Lower lobe of right lung (tissue), 2 donors: Measurements from ENCODE around the gene KSR2. TPM values are rescaled to one million over a fixed set of nuclear protein-coding genes. Genes with fewer than 3 reads are reported as not detected.

Experiments
- ATAC-seq, 2 donors: fragments of 200-7000 bp; cut with Tn5 transposase; one replicate each; pipeline ENCODE4 v1.9.1; 2020 to 2022; ENCODE audit warnings: mild to moderate bottlenecking in 2 of 2, moderate library complexity in 2 of 2
- DNase-seq: peaks from one replicate; pipeline ENCODE4 v3.0.0-alpha.2; 2020
- H3K27ac ChIP-seq: fragments of 200-600 bp; one replicate; pipeline ENCODE4 v1.8.0; 2022
- H3K27me3 ChIP-seq: fragments of 200-600 bp; one replicate; pipeline ENCODE4 v1.8.0; 2022; ENCODE audit warnings: low read depth
- H3K36me3 ChIP-seq: fragments of 200-600 bp; one replicate; pipeline ENCODE4 v1.8.0; 2022; ENCODE audit warnings: mild to moderate bottlenecking
- H3K4me1 ChIP-seq: fragments of 200-600 bp; one replicate; pipeline ENCODE4 v1.8.0; 2022
- H3K4me3 ChIP-seq: fragments of 200-600 bp; one replicate; pipeline ENCODE4 v1.8.0; 2022; ENCODE audit warnings: mild to moderate bottlenecking
- H3K9me3 ChIP-seq: fragments of 200-600 bp; one replicate; pipeline ENCODE4 v1.8.0; 2022
- intact Hi-C: fragments of 100-400 bp; cut with DNase I; formaldehyde crosslinking; loops from one replicate; pipeline ENCODE4 v1.11.0; 2022
- total RNA-seq: library from RNA; stranded (reverse); fragmentation: NEBNext Ultra II Directional; extraction: Animal tissue kit (Norgen Biotek cat#: 25700); gene quantifications from one replicate; pipeline ENCODE4 v1.2.1, GENCODE V29; 2021
- TF ChIP-seq, protein P1 (sequence below): fragments of 200-600 bp; IDR thresholded peaks from one replicate; pipeline ENCODE4 v1.8.0; 2022; ENCODE audit warnings: antibody characterized with exemption, mild to moderate bottlenecking
- donor health status: DM: no; HTN: yes; CAD: no; lungs with severe emphysema.

KSR2 gene
- total RNA-seq, 1 donor from 2014 or later = 1.0 TPM

DNA sequence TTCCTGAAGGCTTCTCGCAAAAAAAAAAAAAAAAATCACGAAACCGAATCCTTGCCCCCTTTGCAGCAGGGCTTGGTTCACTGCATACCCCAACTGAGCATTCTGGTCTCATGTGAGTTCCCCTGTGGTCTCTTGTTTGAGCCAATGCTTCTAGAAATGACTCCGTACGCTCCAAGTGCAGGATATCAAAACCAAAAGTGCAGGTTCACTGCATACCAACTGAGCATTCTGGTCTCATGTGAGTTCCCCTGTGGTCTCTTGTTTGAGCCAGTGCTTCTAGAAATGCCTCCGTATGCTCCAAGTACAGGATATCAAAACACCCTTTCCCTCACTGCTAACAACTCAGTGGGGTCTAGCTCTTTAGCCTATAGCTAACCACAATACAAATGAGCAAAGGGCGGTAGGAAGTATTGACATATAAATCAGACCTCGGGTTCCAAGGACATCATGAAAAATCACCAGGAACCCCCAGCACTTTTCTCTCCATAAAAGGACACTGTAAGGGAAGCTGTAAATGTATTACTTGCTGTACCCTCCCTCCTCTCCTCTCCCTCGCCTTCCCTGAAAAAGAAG, 401.1 kb downstream of the KSR2 start:
- Histone ChIP-seq H3K4me1 (no peaks in the 10 kb centered on the region), H3K27ac (no peak overlapping the region), H3K36me3 (no peaks in the 10 kb centered on the region), H3K4me3 (no peak overlapping the region), H3K9me3 (no peaks in the 10 kb centered on the region), H3K27me3 (peaks cover 5% of the 10 kb centered on the region)
- no peak for ATAC-seq
- intact Hi-C loops = no loop called here
- TF ChIP-seq, protein P1, sequence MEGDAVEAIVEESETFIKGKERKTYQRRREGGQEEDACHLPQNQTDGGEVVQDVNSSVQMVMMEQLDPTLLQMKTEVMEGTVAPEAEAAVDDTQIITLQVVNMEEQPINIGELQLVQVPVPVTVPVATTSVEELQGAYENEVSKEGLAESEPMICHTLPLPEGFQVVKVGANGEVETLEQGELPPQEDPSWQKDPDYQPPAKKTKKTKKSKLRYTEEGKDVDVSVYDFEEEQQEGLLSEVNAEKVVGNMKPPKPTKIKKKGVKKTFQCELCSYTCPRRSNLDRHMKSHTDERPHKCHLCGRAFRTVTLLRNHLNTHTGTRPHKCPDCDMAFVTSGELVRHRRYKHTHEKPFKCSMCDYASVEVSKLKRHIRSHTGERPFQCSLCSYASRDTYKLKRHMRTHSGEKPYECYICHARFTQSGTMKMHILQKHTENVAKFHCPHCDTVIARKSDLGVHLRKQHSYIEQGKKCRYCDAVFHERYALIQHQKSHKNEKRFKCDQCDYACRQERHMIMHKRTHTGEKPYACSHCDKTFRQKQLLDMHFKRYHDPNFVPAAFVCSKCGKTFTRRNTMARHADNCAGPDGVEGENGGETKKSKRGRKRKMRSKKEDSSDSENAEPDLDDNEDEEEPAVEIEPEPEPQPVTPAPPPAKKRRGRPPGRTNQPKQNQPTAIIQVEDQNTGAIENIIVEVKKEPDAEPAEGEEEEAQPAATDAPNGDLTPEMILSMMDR = no peak
- DNase-seq = no peak

DNA sequence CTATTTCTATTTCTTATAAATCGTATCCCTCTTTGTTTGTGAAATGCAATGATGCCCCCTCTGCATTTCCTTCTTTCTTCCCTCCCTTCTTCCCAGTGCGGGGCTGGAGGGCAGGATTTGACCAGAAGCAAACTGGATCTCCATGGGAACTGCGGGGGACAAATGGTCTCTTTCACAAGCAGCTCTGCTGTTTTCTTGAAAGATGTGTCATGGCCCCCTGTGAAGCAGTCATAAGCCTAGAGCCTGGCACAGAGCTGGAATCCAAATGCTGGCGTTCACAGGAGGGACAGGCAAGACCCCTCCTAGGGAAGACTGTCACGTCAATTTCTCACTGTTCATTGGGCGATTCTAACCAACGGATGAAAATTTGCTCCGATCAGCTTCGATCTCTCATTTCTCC, 403.9 kb downstream of the KSR2 start:
- Histone ChIP-seq H3K27me3 (peaks cover 5% of the 10 kb centered on the region), H3K4me1 (no peaks in the 10 kb centered on the region), H3K27ac (no peak overlapping the region), H3K9me3 (no peaks in the 10 kb centered on the region), H3K4me3 (no peak overlapping the region), H3K36me3 (no peaks in the 10 kb centered on the region)
- DNase-seq (no peak), ATAC-seq (no peak)
- TF ChIP-seq, protein P1 = no peak
- intact Hi-C loops = no loop called here

DNA sequence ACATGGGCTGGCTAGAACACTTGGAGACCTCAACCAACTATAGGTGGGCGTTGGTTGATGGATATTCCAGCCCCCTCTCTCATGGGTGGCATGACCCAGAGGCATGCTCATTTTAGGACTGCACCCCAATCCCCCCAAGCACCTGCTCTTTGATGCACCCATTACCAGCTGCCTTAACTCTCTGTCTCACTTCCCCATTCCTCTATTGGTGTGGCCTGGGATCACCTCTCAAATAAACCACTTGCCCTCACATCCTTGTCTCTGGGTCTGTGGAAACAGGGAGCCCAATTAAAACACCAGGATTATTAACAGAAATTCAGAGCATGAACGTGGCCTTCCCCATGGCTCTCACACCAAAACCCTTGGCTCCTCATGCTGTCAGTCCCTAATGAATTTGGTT, 405.1 kb downstream of the KSR2 start:
- Histone ChIP-seq H3K27ac (no peak overlapping the region), H3K27me3 (peaks cover 5% of the 10 kb centered on the region), H3K9me3 (no peaks in the 10 kb centered on the region), H3K4me1 (no peaks in the 10 kb centered on the region), H3K36me3 (no peaks in the 10 kb centered on the region), H3K4me3 (no peak overlapping the region)
- TF ChIP-seq, protein P1 = no peak
- no peak for DNase-seq
- intact Hi-C loops = no loop called here
- ATAC-seq = no peak

DNA sequence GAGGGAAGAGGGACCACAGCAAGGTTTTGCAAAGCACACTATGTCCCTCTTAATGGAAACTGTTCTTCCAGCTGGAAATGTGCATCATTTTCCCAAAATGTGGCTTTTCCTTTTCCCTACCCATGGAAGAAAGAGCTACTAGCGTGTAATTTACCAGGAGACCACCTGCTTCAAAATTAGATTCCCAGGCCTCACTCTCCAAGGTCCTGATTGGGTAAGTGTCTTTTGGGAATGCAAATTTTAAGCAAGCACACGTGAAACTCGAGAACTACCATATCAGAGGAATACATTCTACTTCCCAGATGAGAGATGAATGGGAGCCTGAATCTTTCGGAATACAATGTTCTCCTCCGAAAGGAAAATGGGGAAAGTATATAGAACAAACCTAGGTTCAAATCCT, 405.8 kb downstream of the KSR2 start:
- TF ChIP-seq, protein P1 = no peak
- Histone ChIP-seq H3K4me1 (no peaks in the 10 kb centered on the region), H3K27me3 (peaks cover 5% of the 10 kb centered on the region), H3K9me3 (no peaks in the 10 kb centered on the region), H3K27ac (no peak overlapping the region), H3K36me3 (no peaks in the 10 kb centered on the region), H3K4me3 (no peak overlapping the region)
- intact Hi-C loops = no loop called here
- no peak for ATAC-seq
- DNase-seq = no peak

DNA sequence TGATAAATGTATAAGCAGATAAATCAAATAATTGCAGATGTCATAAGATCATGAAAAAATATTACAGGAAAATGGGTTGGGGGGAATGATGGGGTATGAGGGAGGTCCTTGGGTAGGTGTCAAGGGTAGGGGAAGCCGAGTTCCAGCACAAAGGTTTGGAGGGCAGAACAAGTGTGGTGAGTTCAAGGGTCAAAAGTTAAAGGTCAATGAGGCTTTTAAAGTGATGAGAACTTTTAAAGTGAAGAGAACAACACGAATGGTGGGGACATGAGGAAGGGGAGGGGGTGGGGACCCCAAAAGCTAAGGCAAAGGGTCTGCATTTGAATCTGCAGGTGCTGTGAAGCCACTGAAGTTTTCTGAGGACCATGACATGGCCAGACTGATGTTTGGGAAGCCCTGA, 406.8 kb downstream of the KSR2 start:
- DNase-seq = no peak
- H3K36me3 ChIP-seq = no peaks in the 10 kb centered on the region
- no peak for ATAC-seq
- peaks cover 5% of the 10 kb centered on the region for H3K27me3 ChIP-seq
- no peak overlapping the region for H3K4me3 ChIP-seq
- H3K9me3 ChIP-seq = no peaks in the 10 kb centered on the region
- intact Hi-C loops = no loop called here
- TF ChIP-seq, protein P1 = no peak
- H3K4me1 ChIP-seq = no peaks in the 10 kb centered on the region
- H3K27ac ChIP-seq = no peak overlapping the region

DNA sequence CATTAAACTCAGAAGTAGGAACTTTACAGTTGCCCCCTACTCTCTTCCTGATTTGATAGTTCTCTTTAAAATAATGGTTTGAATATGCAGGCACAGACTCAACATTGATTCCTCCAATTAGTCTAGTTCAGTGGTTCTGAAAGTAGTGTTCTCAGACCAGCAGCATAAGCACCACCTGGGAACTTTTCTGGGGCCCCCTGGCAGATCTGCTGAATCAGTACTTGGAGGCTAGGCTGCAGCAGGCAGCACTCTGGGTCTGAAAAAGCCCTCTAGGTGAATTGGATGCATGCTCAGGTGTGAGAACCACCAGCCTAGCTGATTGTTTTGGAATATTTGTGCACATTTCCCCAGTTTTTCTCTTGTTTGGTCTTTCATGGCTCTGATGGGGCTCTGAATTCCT, 408.8 kb downstream of the KSR2 start:
- Histone ChIP-seq H3K4me1 (no peaks in the 10 kb centered on the region), H3K9me3 (no peaks in the 10 kb centered on the region), H3K27ac (no peak overlapping the region), H3K36me3 (no peaks in the 10 kb centered on the region), H3K4me3 (no peak overlapping the region), H3K27me3 (peaks cover 5% of the 10 kb centered on the region)
- ATAC-seq (no peak), DNase-seq (no peak)
- TF ChIP-seq, protein P1 = no peak
- intact Hi-C loops = no loop called here
